Keratinocyte (primary cell): ENCODE measurements around the gene RHOT1. TPM values are rescaled to one million over a fixed set of nuclear protein-coding genes. Genes with fewer than 3 reads are reported as not detected.

Experiments used
- DNase-seq: peaks from one replicate; pipeline ENCODE4 v3.0.0-alpha.2; 2011; ENCODE audit warnings: low read depth, missing footprints, low spot score
- FAIRE-seq: peaks from 2 replicates; lab custom pipeline; 2011; peaks lifted over from hg19 to GRCh38; lab: Jason Lieb, UNC
- H2AFZ ChIP-seq: 2 replicates; pipeline ENCODE4 v1.6.0; 2012; ENCODE audit warnings: low read length, control low read depth, inconsistent platforms; ENCODE audit not compliant: control insufficient read depth
- H3K27ac ChIP-seq: 2 replicates; pipeline ENCODE4 v1.5.1; 2011; ENCODE audit warnings: low read length; ENCODE audit not compliant: control insufficient read depth, insufficient read depth
- H3K27me3 ChIP-seq: 3 replicates; pipeline ENCODE4 v1.6.0; 2011; ENCODE audit warnings: low read length; ENCODE audit not compliant: control insufficient read depth, insufficient read depth; ENCODE audit errors: extremely low read depth
- H3K36me3 ChIP-seq, 2 experiments: 2 replicates in 1 of 2; 3 replicates in 1 of 2; pipeline ENCODE4 v1.5.1; 2011; ENCODE audit warnings: low read length in 2 of 2, mild to moderate bottlenecking in 1 of 2; ENCODE audit not compliant: control insufficient read depth in 2 of 2, insufficient read depth in 2 of 2; ENCODE audit errors: extremely low read depth in 1 of 2
- H3K4me1 ChIP-seq: 3 replicates; pipeline ENCODE4 v1.5.1; 2011; ENCODE audit warnings: low read length; ENCODE audit not compliant: control insufficient read depth, insufficient read depth; ENCODE audit errors: extremely low read depth
- H3K4me2 ChIP-seq: 3 replicates; pipeline ENCODE4 v1.6.0; 2011; ENCODE audit warnings: low read depth, low read length; ENCODE audit not compliant: control insufficient read depth, insufficient read depth; ENCODE audit errors: extremely low read depth
- H3K4me3 ChIP-seq, 3 experiments: fragments of 200-600 bp in 1 of 3; sonication (generic) in 1 of 3; 2 replicates in 2 of 3; 3 replicates in 1 of 3; pipeline ENCODE4 v1.5.1; 2011 to 2016; ENCODE audit warnings: low read length in 3 of 3, mild to moderate bottlenecking in 3 of 3, control low read depth in 2 of 3, inconsistent platforms in 1 of 3, low read depth in 1 of 3, mixed read lengths in 1 of 3, mixed run types in 1 of 3, moderate library complexity in 1 of 3; ENCODE audit not compliant: control insufficient read depth in 2 of 3, insufficient read depth in 2 of 3; ENCODE audit errors: extremely low read depth in 1 of 3
- H3K79me2 ChIP-seq: 2 replicates; pipeline ENCODE4 v1.6.0; 2012; ENCODE audit warnings: low read length; ENCODE audit not compliant: control insufficient read depth, insufficient read depth
- H3K9ac ChIP-seq: 3 replicates; pipeline ENCODE4 v1.6.0; 2011; ENCODE audit warnings: low read length; ENCODE audit not compliant: control insufficient read depth, insufficient read depth; ENCODE audit errors: extremely low read depth
- H3K9me1 ChIP-seq: 3 replicates; pipeline ENCODE4 v1.6.0; 2011; ENCODE audit warnings: low read length; ENCODE audit not compliant: control insufficient read depth, insufficient read depth; ENCODE audit errors: extremely low read depth
- H3K9me3 ChIP-seq: 2 replicates; pipeline ENCODE4 v1.5.1; 2012; ENCODE audit warnings: low read depth, low read length; ENCODE audit not compliant: control insufficient read depth
- H4K20me1 ChIP-seq: 3 replicates; pipeline ENCODE4 v1.6.0; 2011; ENCODE audit warnings: low read length; ENCODE audit not compliant: control insufficient read depth, insufficient read depth; ENCODE audit errors: extremely low read depth
- EZH2 ChIP-seq: IDR thresholded peaks from one replicate; pipeline ENCODE4 v1.6.1; 2012; ENCODE audit warnings: inconsistent platforms, mild to moderate bottlenecking, low read length, moderate library complexity
- dilution Hi-C: fragments of 300-500 bp; cut with MboI; formaldehyde crosslinking; loops from one replicate; pipeline ENCODE4 v1.7.0; 2020; ENCODE audit warnings: low sequenced_read_pairs; ENCODE audit not compliant: extremely low pct_ligation_motif_present
- polyA plus RNA-seq, 5 experiments: library from polyadenylated mRNA; depleted of rRNA in 3 of 5; stranded (reverse) in 3 of 5; stranded (forward) in 1 of 5; unstranded in 1 of 5; fragments of >200 nt; gene quantifications; 1 replicate in 1 of 5; 2 replicates in 3 of 5; 3 replicates in 1 of 5; pipeline versions ENCODE4 v1.2.1 to v1.2.3, GENCODE V29; 2011 to 2012; ENCODE audit warnings: missing spikeins in 2 of 5, low read depth in 1 of 5, low replicate concordance in 1 of 5
- TF ChIP-seq, protein P1 (sequence below), 3 experiments: IDR thresholded peaks in 1 of 3; conservative IDR thresholded peaks in 1 of 3; optimal IDR thresholded peaks in 1 of 3; 2 replicates in 2 of 3; 3 replicates in 1 of 3; pipeline versions ENCODE3 to v1.5.1; 2011; ENCODE audit warnings: low read length in 3 of 3, mild to moderate bottlenecking in 3 of 3, moderate library complexity in 2 of 3, control low read depth in 1 of 3, inconsistent platforms in 1 of 3; ENCODE audit not compliant: insufficient read depth in 2 of 3; ENCODE audit errors: extremely low read depth in 1 of 3

Gene RHOT1
- polyA plus RNA-seq, 1 donor (not counting 4 experiments of a cell fraction or from before 2014, with no cell fraction given) = 50.4 TPM

DNA sequence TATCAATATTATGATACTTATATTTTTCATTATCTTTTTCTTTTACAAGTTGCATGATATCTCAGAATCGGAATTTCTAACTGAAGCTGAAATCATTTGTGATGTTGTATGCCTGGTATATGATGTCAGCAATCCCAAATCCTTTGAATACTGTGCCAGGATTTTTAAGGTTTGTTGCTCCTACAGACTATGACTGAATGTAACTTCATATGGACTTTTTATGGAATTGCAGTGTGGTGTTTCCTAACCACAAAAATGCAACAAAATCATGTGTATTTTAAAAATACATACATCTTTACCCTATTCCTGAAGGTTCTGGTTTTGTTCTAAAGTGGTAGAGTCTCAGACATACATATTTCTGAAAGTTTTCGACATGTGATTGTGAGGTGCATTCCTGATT is 64.6 kb downstream of the RHOT1 start:
- FAIRE-seq (no peak), DNase-seq (no peak)
- Histone ChIP-seq H3K9me1 (no peaks in the 10 kb centered on the region), H2AFZ (no peak overlapping the region), H3K36me3 (peaks cover 7% of the 10 kb centered on the region in 2 experiments), H3K4me3 (no peak overlapping the region), H3K9ac (no peak overlapping the region), H3K9me3 (no peaks in the 10 kb centered on the region), H3K4me1 (no peaks in the 10 kb centered on the region), H3K4me2 (no peak overlapping the region), H3K79me2 (no peaks in the 10 kb centered on the region), H3K27ac (no peak overlapping the region), H4K20me1 (no peaks in the 10 kb centered on the region), H3K27me3 (no peaks in the 10 kb centered on the region)
- dilution Hi-C loops = no loop called here
- no peak for TF ChIP-seq EZH2
- TF ChIP-seq, protein P1, sequence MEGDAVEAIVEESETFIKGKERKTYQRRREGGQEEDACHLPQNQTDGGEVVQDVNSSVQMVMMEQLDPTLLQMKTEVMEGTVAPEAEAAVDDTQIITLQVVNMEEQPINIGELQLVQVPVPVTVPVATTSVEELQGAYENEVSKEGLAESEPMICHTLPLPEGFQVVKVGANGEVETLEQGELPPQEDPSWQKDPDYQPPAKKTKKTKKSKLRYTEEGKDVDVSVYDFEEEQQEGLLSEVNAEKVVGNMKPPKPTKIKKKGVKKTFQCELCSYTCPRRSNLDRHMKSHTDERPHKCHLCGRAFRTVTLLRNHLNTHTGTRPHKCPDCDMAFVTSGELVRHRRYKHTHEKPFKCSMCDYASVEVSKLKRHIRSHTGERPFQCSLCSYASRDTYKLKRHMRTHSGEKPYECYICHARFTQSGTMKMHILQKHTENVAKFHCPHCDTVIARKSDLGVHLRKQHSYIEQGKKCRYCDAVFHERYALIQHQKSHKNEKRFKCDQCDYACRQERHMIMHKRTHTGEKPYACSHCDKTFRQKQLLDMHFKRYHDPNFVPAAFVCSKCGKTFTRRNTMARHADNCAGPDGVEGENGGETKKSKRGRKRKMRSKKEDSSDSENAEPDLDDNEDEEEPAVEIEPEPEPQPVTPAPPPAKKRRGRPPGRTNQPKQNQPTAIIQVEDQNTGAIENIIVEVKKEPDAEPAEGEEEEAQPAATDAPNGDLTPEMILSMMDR (optimal IDR thresholded peaks at IDR 0.05 in 1 of 3, IDR thresholded peaks at IDR 0.05 in 1 of 3, conservative IDR thresholded peaks at IDR 0.05 in 1 of 3; ENCODE audit: extremely low read depth in 1 of 3, insufficient read depth in 2 of 3, low read length in 3 of 3) = no peak

DNA sequence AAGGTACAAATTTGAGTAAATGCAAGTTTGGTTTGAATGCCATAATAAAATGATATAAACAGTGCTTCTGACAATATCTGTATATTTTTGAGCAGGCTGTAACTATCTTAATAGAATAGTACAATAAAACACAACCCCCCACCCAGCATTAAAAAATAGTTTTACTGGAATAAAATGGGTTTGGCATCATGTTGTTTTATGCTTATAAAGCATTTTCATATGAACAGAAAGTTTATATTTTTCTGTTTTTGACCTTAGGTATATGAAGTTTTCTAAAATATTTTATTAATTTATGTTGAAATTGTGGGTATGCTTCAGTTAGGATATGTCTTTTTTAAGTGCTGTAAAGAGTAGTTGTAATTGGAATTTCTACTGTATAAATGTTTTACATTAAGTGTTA is 66.1 kb downstream of the RHOT1 start:
- H4K20me1 ChIP-seq = no peaks in the 10 kb centered on the region
- H3K27ac ChIP-seq = no peak overlapping the region
- H3K9me3 ChIP-seq = no peaks in the 10 kb centered on the region
- no peaks in the 10 kb centered on the region for H3K79me2 ChIP-seq
- dilution Hi-C loops = no loop called here
- FAIRE-seq (no peak), DNase-seq (no peak)
- no peaks in the 10 kb centered on the region for H3K9me1 ChIP-seq
- no peak overlapping the region for H3K4me2 ChIP-seq
- no peak overlapping the region for H3K9ac ChIP-seq
- TF ChIP-seq, protein P1 (optimal IDR thresholded peaks at IDR 0.05 in 1 of 3, IDR thresholded peaks at IDR 0.05 in 1 of 3, conservative IDR thresholded peaks at IDR 0.05 in 1 of 3; ENCODE audit: extremely low read depth in 1 of 3, insufficient read depth in 2 of 3, low read length in 3 of 3) = no peak
- no peak for TF ChIP-seq EZH2
- no peaks in the 10 kb centered on the region for H3K27me3 ChIP-seq
- no peaks in the 10 kb centered on the region for H3K4me1 ChIP-seq
- no peak overlapping the region for H3K4me3 ChIP-seq
- H2AFZ ChIP-seq = no peak overlapping the region
- peaks cover 3 to 7% of the 10 kb centered on the region in 2 experiments for H3K36me3 ChIP-seq
